HG03196 (cell line): Measurements from ENCODE around the gene INTS13.
"Not testable (repeated sequence)": the region's sequence is repeated elsewhere in the genome, so short reads cannot be mapped to it uniquely, and the experiment has no call there.

ENCODE experiments used
- ATAC-seq: cut with Tn5 transposase; IDR thresholded peaks from one replicate; pipeline ENCODE4 v1.9.1; 2021; ENCODE audit not compliant: unreplicated experiment

INTS13 gene

GRCh38 chr12:26936559-26937442 lies 980 bp downstream of the INTS13 start:
- ATAC-seq = no peak

GRCh38 chr12:26935636-26936378 lies 2.0 kb downstream of the INTS13 start:
- no peak for ATAC-seq

- ATAC-seq = no peak
These were observed 8.2 kb downstream of the INTS13 start for GRCh38 chr12:26929590-26929989.

- no peak for ATAC-seq
These were observed 9.1 kb downstream of the INTS13 start for GRCh38 chr12:26928661-26929060.

- ATAC-seq = no peak
These were observed 15.9 kb downstream of the INTS13 start for GRCh38 chr12:26921886-26922285.

GRCh38 chr12:26919216-26919555 lies 18.6 kb downstream of the INTS13 start:
- no peak for ATAC-seq

- no peak for ATAC-seq
These were observed 19.2 kb downstream of the INTS13 start for GRCh38 chr12:26918321-26919215.

GRCh38 chr12:26906704-26907103 lies 31.1 kb downstream of the INTS13 start:
- no peak for ATAC-seq

- no peak for ATAC-seq
These were observed 31.8 kb downstream of the INTS13 start for GRCh38 chr12:26906024-26906423.

- ATAC-seq = not testable (repeated sequence)
These were observed 34.4 kb downstream of the INTS13 start for GRCh38 chr12:26903396-26903795.

- ATAC-seq = no peak
These were observed 40.9 kb downstream of the INTS13 start for GRCh38 chr12:26896913-26897312.

GRCh38 chr12:26895672-26896071 lies 42.1 kb downstream of the INTS13 start:
- no peak for ATAC-seq

GRCh38 chr12:26891704-26892103 lies 46.1 kb downstream of the INTS13 start:
- ATAC-seq = no peak

GRCh38 chr12:26890784-26891183 lies 47.0 kb downstream of the INTS13 start:
- no peak for ATAC-seq

GRCh38 chr12:26884765-26885576 lies 52.8 kb downstream of the INTS13 start:
- peak; percentile 88 for ATAC-seq

- no peak for ATAC-seq
These were observed 57.2 kb downstream of the INTS13 start for GRCh38 chr12:26880625-26881024.

- peak; percentile 79 for ATAC-seq
These were observed 59.1 kb downstream of the INTS13 start for GRCh38 chr12:26878661-26879119.

GRCh38 chr12:26874501-26875296 lies 63.1 kb downstream of the INTS13 start:
- ATAC-seq = peak; percentile 50

GRCh38 chr12:26872625-26873024 lies 65.2 kb downstream of the INTS13 start:
- ATAC-seq = no peak
